OCI-LY1 (cell line): ENCODE results near the gene PHLPP1.

ENCODE experiments used
- EZH2 ChIP-seq: fragments of 200-600 bp; sonication (generic), shearing (Covaris generic); IDR thresholded peaks from 2 replicates; pipeline ENCODE4 v1.8.0; 2017; ENCODE audit warnings: borderline replicate concordance, mixed run types, mild to moderate bottlenecking, antibody characterized with exemption, low read length, moderate library complexity, mixed read lengths
- TF ChIP-seq, protein P1 (sequence below): fragments of 200-600 bp; sonication (generic), shearing (Covaris generic); IDR thresholded peaks from 2 replicates; pipeline ENCODE4 v1.5.1; 2017; ENCODE audit warnings: mild to moderate bottlenecking, antibody characterized with exemption, low read length, moderate library complexity, mixed read lengths

DNA sequence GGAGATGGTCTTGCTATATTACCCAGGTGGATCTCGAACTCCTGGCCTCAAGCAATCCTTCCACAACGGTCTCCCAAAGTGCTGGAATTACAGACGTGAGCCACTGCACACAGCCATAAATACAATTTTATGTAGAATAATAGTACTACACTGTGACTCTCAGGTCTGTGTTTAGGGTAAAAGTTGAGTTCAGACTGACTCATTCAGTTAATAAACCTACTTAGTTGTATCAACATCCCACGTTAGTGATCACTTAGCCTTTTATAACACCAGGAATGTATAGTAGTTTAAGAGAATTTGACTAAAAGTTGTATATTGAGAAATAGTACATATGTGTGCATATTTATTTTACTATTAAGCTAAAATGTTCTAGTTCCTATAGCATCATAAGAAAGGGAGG is 237.5 kb downstream of the PHLPP1 start:
- TF ChIP-seq, protein P1, sequence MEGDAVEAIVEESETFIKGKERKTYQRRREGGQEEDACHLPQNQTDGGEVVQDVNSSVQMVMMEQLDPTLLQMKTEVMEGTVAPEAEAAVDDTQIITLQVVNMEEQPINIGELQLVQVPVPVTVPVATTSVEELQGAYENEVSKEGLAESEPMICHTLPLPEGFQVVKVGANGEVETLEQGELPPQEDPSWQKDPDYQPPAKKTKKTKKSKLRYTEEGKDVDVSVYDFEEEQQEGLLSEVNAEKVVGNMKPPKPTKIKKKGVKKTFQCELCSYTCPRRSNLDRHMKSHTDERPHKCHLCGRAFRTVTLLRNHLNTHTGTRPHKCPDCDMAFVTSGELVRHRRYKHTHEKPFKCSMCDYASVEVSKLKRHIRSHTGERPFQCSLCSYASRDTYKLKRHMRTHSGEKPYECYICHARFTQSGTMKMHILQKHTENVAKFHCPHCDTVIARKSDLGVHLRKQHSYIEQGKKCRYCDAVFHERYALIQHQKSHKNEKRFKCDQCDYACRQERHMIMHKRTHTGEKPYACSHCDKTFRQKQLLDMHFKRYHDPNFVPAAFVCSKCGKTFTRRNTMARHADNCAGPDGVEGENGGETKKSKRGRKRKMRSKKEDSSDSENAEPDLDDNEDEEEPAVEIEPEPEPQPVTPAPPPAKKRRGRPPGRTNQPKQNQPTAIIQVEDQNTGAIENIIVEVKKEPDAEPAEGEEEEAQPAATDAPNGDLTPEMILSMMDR, result no peak
- no peak for TF ChIP-seq EZH2
